ENCODE data around the gene BOC. TPM values are rescaled to one million over a fixed set of nuclear protein-coding genes. Genes with fewer than 3 reads are reported as not detected.

Gene BOC
- total and polyA plus RNA-seq, 2 donors (not counting 3 experiments of a cell fraction or from before 2014, with no cell fraction given), result 0.07 TPM; not detected in 1

DNA sequence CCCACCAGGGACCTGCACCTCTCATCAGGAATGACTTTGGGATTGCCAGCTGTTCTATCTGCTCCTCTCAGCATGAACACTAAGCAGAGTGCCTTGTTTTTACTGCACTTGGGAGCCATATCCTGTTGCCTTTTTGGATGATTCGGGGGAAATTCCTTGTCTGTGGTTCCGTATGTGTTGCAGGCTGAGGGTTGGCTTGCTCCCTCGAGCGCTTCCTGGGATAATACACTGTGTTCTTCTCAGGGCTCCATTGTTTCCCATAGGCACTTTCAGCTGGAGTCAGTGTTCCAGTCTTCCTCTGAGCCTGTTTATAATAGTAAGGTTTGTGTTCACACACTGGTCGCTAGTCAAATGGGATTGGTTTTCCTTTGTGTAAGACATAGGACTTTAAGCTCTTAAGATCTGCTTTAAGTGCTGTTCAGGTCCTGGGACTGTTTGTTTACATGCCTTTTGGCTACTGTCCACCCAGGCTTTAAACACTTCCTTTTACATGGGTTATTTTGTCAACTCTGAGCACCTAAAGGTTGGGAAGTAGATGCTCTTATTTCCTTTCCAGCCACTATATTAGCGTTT lies 23.4 kb downstream of the BOC start:
- Histone ChIP-seq H2AFZ (ENCODE audit: low read depth, low read length) (no peak overlapping the region), H3K9me3 (replicated peaks; ENCODE audit: control insufficient read depth, insufficient read depth, low read length) (no peaks in the 10 kb centered on the region), H3K4me2 (ENCODE audit: insufficient read depth, low read length) (no peak overlapping the region), H3K4me3 (replicated peaks in 1 of 3; ENCODE audit: insufficient read depth in 1 of 3, low read depth in 1 of 3, low read length in 3 of 3) (no peak overlapping the region), H3K9ac (replicated peaks; ENCODE audit: extremely low read depth, insufficient read depth, low read length) (no peak overlapping the region), H3K27me3 (ENCODE audit: control insufficient read depth in 2 of 2, insufficient read depth in 2 of 2, low read length in 2 of 2) (peaks cover 0 to 4% of the 10 kb centered on the region in 2 experiments), H3K9me1 (replicated peaks; ENCODE audit: control insufficient read depth, extremely low read depth, insufficient read depth, low read length) (no peaks in the 10 kb centered on the region), H3K79me2 (ENCODE audit: control insufficient read depth, insufficient read depth, low read length) (no peaks in the 10 kb centered on the region), H3K36me3 (ENCODE audit: control insufficient read depth in 2 of 2, extremely low read depth in 1 of 2, insufficient read depth in 2 of 2, low read length in 2 of 2) (no peaks in the 10 kb centered on the region), H3K27ac (ENCODE audit: insufficient read depth, low read depth, low read length) (no peak overlapping the region), H3K4me1 (ENCODE audit: control insufficient read depth, extremely low read depth, insufficient read depth, low read length) (no peaks in the 10 kb centered on the region), H4K20me1 (replicated peaks; ENCODE audit: control insufficient read depth, extremely low read depth, insufficient read depth, low read length) (no peaks in the 10 kb centered on the region)
- BruUV-seq (replicated peaks), result no TSS peak
- TF ChIP-seq FOS (IDR thresholded peaks at IDR 0.05; ENCODE audit: borderline replicate concordance, insufficient read depth, low read length) (no peak), CTCF (IDR thresholded peaks at IDR 0.05; ENCODE audit: extremely low read depth in 1 of 2, insufficient read depth in 1 of 2, low read depth in 1 of 2, low read length in 2 of 2) (no peak)
- FAIRE-seq (no peak), DNase-seq (ENCODE audit: low read depth, low spot score) (no peak)
- intact Hi-C loops (cut with micrococcal nuclease), result no loop called here
- dilution Hi-C loops (cut with MboI; ENCODE audit: extremely low pct_ligation_motif_present, low sequenced_read_pairs), result no loop called here
- ChIA-PET POLR2A (no interaction called here), CTCF (no interaction called here)

DNA sequence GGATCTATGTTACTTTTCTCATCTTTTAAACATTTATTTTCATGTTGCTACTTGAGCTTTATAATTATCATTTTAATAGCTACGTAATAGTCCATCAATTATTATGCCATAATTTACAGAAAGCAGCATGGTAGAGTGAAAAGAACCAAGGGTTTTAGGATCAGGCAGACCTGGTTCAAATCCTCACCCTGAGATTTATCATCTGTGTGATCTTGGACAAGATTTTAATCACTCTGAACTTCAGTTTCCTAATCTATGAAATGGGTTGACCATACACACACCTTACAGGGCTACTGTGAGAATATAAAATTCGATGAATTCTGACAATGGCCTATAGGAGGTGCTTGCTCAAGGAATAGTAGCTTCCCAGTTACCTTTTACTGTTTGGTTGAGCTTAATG lies 27.1 kb downstream of the BOC start:
- POLR2A ChIA-PET, result interaction anchor here (0.5 kb wide), 1 partner anchor 27 kb away, joined by 5 read pairs; no protein-coding TSS in a partner anchor
- Histone ChIP-seq H3K4me2 (ENCODE audit: insufficient read depth, low read length) (no peak overlapping the region), H2AFZ (ENCODE audit: low read depth, low read length) (no peak overlapping the region), H3K4me1 (ENCODE audit: control insufficient read depth, extremely low read depth, insufficient read depth, low read length) (no peaks in the 10 kb centered on the region), H3K9me3 (replicated peaks; ENCODE audit: control insufficient read depth, insufficient read depth, low read length) (no peaks in the 10 kb centered on the region), H3K79me2 (ENCODE audit: control insufficient read depth, insufficient read depth, low read length) (no peaks in the 10 kb centered on the region), H3K9me1 (replicated peaks; ENCODE audit: control insufficient read depth, extremely low read depth, insufficient read depth, low read length) (no peaks in the 10 kb centered on the region), H3K4me3 (replicated peaks in 1 of 3; ENCODE audit: insufficient read depth in 1 of 3, low read depth in 1 of 3, low read length in 3 of 3) (no peak overlapping the region), H3K36me3 (ENCODE audit: control insufficient read depth in 2 of 2, extremely low read depth in 1 of 2, insufficient read depth in 2 of 2, low read length in 2 of 2) (no peaks in the 10 kb centered on the region), H3K27me3 (ENCODE audit: control insufficient read depth in 2 of 2, insufficient read depth in 2 of 2, low read length in 2 of 2) (peaks cover 3 to 9% of the 10 kb centered on the region in 2 experiments), H4K20me1 (replicated peaks; ENCODE audit: control insufficient read depth, extremely low read depth, insufficient read depth, low read length) (no peaks in the 10 kb centered on the region), H3K27ac (ENCODE audit: insufficient read depth, low read depth, low read length) (no peak overlapping the region), H3K9ac (replicated peaks; ENCODE audit: extremely low read depth, insufficient read depth, low read length) (no peak overlapping the region)
- no peak for FAIRE-seq
- DNase-seq (ENCODE audit: low read depth, low spot score), result no peak
- CTCF ChIA-PET, result interaction anchor here (1.0 kb wide), 1 partner anchor 50 kb away, joined by 5 read pairs; no protein-coding TSS in a partner anchor
- intact Hi-C loops (cut with micrococcal nuclease) (no loop called here), dilution Hi-C loops (cut with MboI; ENCODE audit: extremely low pct_ligation_motif_present, low sequenced_read_pairs) (no loop called here)
- no TSS peak for BruUV-seq (replicated peaks)
- no peak for TF ChIP-seq JUN (IDR thresholded peaks at IDR 0.05; ENCODE audit: borderline replicate concordance, insufficient read depth, insufficient read length, low read depth)
- no peak for TF ChIP-seq POLR2AphosphoS5 (IDR thresholded peaks at IDR 0.05; ENCODE audit: insufficient read depth, low read depth, low read length)
- TF ChIP-seq EZH2 (IDR thresholded peaks at IDR 0.05; ENCODE audit: borderline replicate concordance, low read depth, low read length, severe bottlenecking), result no peak
- TF ChIP-seq, protein P1, sequence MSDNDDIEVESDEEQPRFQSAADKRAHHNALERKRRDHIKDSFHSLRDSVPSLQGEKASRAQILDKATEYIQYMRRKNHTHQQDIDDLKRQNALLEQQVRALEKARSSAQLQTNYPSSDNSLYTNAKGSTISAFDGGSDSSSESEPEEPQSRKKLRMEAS (IDR thresholded peaks at IDR 0.05; ENCODE audit: insufficient read depth, insufficient read length), result no peak
- TF ChIP-seq MYC (IDR thresholded peaks at IDR 0.05; ENCODE audit: low read depth, low read length), result no peak
- TF ChIP-seq POLR2A (IDR thresholded peaks at IDR 0.05; ENCODE audit: low read depth, low read length), result no peak
- no peak for TF ChIP-seq CTCF (IDR thresholded peaks at IDR 0.05; ENCODE audit: extremely low read depth in 1 of 2, insufficient read depth in 1 of 2, low read depth in 1 of 2, low read length in 2 of 2)
- TF ChIP-seq GATA2 (IDR thresholded peaks at IDR 0.05; ENCODE audit: insufficient read depth, insufficient read length, low read depth, low read length), result no peak
- TF ChIP-seq FOS (IDR thresholded peaks at IDR 0.05; ENCODE audit: borderline replicate concordance, insufficient read depth, low read length), result no peak

All from endothelial cell of umbilical vein (primary cell).